ENCODE results near the gene TMEM9. TPM values are rescaled to one million over a fixed set of nuclear protein-coding genes. Genes with fewer than 3 reads are reported as not detected.

Gene TMEM9
- total RNA-seq, 6 experiments from 2014 or later = 27.0 to 47.4 (median 35.6) TPM

- intact Hi-C loops (cut with DNase I) = loop anchor here (5.0 to 10.0 kb wide), 2 partner anchors 138 to 141 kb away; no protein-coding TSS in a partner anchor
- Histone ChIP-seq H3K36me3 (no peaks in the 10 kb centered on the region), H3K4me1 (no peaks in the 10 kb centered on the region), H3K4me3 (no peak overlapping the region), H3K27ac (no peak overlapping the region), H3K27me3 (no peaks in the 10 kb centered on the region), H3K9me3 (no peaks in the 10 kb centered on the region)
- TF ChIP-seq POLR2A (IDR thresholded peaks at IDR 0.05) (no peak), CTCF (IDR thresholded peaks at IDR 0.05) (no peak)
- WGBS (ENCODE audit: insufficient coverage, low coverage, low lambda C conversion rate, missing lambda C conversion rate) = 69% methylated on average over 3 of the region's 3 CpGs
- DNase-seq (no peak), ATAC-seq (no peak)
These were observed 41.3 kb downstream of the TMEM9 start for GRCh38 chr1:201112926-201113325.

GRCh38 chr1:201112173-201112731 lies 42.0 kb downstream of the TMEM9 start, which contains the start of gene CACNA1S:
Gene CACNA1S, minus strand, starts transcription at chr1:201112426. Its CDS starts 87 bp downstream, at chr1:201112339.
- ATAC-seq (no peak), DNase-seq (no peak)
- H3K27me3 ChIP-seq = no peaks in the 10 kb centered on the region
- H3K36me3 ChIP-seq = no peaks in the 10 kb centered on the region
- WGBS (ENCODE audit: insufficient coverage, low coverage, low lambda C conversion rate, missing lambda C conversion rate) = 54% methylated on average over 4 of the region's 9 CpGs
- no peak within 1 kb of the TSS for H3K27ac ChIP-seq
- no peak within 1 kb of the TSS for H3K4me3 ChIP-seq
- TF ChIP-seq CTCF (IDR thresholded peaks at IDR 0.05) (no peak), POLR2A (IDR thresholded peaks at IDR 0.05) (no peak)
- no peaks in the 10 kb centered on the region for H3K4me1 ChIP-seq
- intact Hi-C loops (cut with DNase I) = loop anchor here (5.0 to 10.0 kb wide), 2 partner anchors 137 to 140 kb away; no protein-coding TSS in a partner anchor
- H3K9me3 ChIP-seq = no peaks in the 10 kb centered on the region

GRCh38 chr1:201111672-201112071 lies 42.6 kb downstream of the TMEM9 start:
- intact Hi-C loops (cut with DNase I) = loop anchor here (5.0 to 10.0 kb wide), 2 partner anchors 137 to 139 kb away; no protein-coding TSS in a partner anchor
- H3K27ac ChIP-seq = no peak overlapping the region
- no peak overlapping the region for H3K4me3 ChIP-seq
- WGBS (ENCODE audit: insufficient coverage, low coverage, low lambda C conversion rate, missing lambda C conversion rate) = 83% methylated on average over 2 of the region's 3 CpGs
- no peaks in the 10 kb centered on the region for H3K4me1 ChIP-seq
- TF ChIP-seq POLR2A (IDR thresholded peaks at IDR 0.05) = no peak
- no peak for TF ChIP-seq CTCF (IDR thresholded peaks at IDR 0.05)
- no peaks in the 10 kb centered on the region for H3K36me3 ChIP-seq
- ATAC-seq (no peak), DNase-seq (no peak)
- no peaks in the 10 kb centered on the region for H3K9me3 ChIP-seq
- no peaks in the 10 kb centered on the region for H3K27me3 ChIP-seq

GRCh38 chr1:201111156-201111555 lies 43.1 kb downstream of the TMEM9 start:
- ATAC-seq (no peak), DNase-seq (no peak)
- 64% methylated on average over 2 of the region's 7 CpGs for WGBS (ENCODE audit: insufficient coverage, low coverage, low lambda C conversion rate, missing lambda C conversion rate)
- Histone ChIP-seq H3K4me3 (no peak overlapping the region), H3K9me3 (no peaks in the 10 kb centered on the region), H3K4me1 (no peaks in the 10 kb centered on the region), H3K27me3 (no peaks in the 10 kb centered on the region), H3K27ac (no peak overlapping the region), H3K36me3 (no peaks in the 10 kb centered on the region)
- TF ChIP-seq CTCF (IDR thresholded peaks at IDR 0.05) (no peak), POLR2A (IDR thresholded peaks at IDR 0.05) (no peak)
- intact Hi-C loops (cut with DNase I) = loop anchor here (5.0 to 10.0 kb wide), 2 partner anchors 136 to 139 kb away; no protein-coding TSS in a partner anchor
